Uterus (tissue), 2 donors: ENCODE results near the gene NAP1L5.

Source experiments
- POLR2A ChIP-seq, 2 donors: fragments of 450-650 bp; IDR thresholded peaks; one replicate each; pipeline ENCODE4 v1.6.1; 2016; ENCODE audit warnings: antibody characterized with exemption in 2 of 2, mild to moderate bottlenecking in 1 of 2, moderate library complexity in 1 of 2
- TF ChIP-seq, protein P1 (sequence below), 4 experiments: fragments of 200-600 bp in 2 of 4; fragments of 450-650 bp in 2 of 4; sonication (generic) in 2 of 4; IDR thresholded peaks; one replicate each; pipeline ENCODE4 v1.5.1; 2016 to 2019; ENCODE audit warnings: antibody characterized with exemption in 4 of 4, mild to moderate bottlenecking in 2 of 4, moderate library complexity in 1 of 4

DNA sequence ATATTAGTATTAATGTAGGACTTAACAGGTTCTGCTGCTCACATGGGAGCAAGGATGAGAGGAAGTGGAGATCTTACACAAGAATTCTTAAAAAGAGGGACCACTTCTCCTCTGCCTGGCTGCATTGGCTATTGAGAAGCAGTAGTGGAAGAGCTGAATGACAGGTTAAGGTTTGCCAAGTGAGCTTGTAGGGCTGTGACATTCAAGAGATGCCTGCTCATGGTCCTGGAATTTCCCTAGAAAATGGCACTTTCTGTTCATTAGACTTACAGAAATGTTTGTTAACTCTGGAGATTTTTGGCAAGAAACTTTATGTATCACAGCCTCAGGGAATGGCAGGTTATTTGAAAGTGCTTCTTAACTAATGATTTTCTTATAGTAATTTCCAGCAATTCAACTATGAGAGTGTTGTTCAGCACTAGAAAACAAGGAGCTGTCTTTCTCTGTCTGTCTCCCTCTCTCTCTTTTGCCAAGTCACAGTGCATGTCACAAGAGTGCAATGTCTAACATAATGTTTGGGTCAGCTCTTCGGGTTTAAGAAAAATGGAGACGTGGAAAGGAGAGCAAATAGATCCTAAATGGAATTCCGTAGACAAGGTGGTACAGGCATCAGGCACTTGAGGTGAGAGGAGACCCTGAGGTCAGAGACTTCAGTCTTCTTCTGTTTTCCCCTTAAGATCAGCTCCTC, 8.3 kb upstream of the NAP1L5 start:
- TF ChIP-seq, protein P1, sequence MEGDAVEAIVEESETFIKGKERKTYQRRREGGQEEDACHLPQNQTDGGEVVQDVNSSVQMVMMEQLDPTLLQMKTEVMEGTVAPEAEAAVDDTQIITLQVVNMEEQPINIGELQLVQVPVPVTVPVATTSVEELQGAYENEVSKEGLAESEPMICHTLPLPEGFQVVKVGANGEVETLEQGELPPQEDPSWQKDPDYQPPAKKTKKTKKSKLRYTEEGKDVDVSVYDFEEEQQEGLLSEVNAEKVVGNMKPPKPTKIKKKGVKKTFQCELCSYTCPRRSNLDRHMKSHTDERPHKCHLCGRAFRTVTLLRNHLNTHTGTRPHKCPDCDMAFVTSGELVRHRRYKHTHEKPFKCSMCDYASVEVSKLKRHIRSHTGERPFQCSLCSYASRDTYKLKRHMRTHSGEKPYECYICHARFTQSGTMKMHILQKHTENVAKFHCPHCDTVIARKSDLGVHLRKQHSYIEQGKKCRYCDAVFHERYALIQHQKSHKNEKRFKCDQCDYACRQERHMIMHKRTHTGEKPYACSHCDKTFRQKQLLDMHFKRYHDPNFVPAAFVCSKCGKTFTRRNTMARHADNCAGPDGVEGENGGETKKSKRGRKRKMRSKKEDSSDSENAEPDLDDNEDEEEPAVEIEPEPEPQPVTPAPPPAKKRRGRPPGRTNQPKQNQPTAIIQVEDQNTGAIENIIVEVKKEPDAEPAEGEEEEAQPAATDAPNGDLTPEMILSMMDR (IDR thresholded peaks at IDR 0.05): no peak
- no peak for TF ChIP-seq POLR2A (IDR thresholded peaks at IDR 0.05)
